Naive thymus-derived CD8-positive, alpha-beta T cell (primary cell): ENCODE results near the gene ZDHHC24. TPM values are rescaled to one million over a fixed set of nuclear protein-coding genes. Genes with fewer than 3 reads are reported as not detected.

ENCODE experiments used
- ATAC-seq, 2 donors: fragments of 150-1000 bp; cut with Tn5 transposase in 1 of 2; sonication (Bioruptor Pico), chemical (Tn5 transposase) in 1 of 2; 1 replicate in 1 of 2; 2 replicates in 1 of 2; pipeline ENCODE4 v1.10.0; 2021; ENCODE audit warnings: mild to moderate bottlenecking in 2 of 2, moderate library complexity in 2 of 2
- POLR2A ChIA-PET: fragments of 350-600 bp; sonication (Branson Sonifier 250); formaldehyde crosslinking; loops from one replicate; lab custom pipeline; 2021; ENCODE audit warnings: antibody characterized with exemption; lab: Charles Lee
- DNase-seq, 10 donors: peaks; one replicate each; pipeline versions ENCODE4 v3.0.0 to v3.0.0-alpha.2; 2020 to 2022
- H3K27ac Mint-ChIP-seq, 10 donors: one replicate each; pipeline ENCODE4 v1.8.0; 2020 to 2022; ENCODE audit warnings: mild to moderate bottlenecking in 10 of 10, mixed read lengths in 10 of 10, moderate library complexity in 4 of 10, inconsistent platforms in 1 of 10
- H3K27me3 Mint-ChIP-seq, 5 donors: one replicate each; pipeline ENCODE4 v1.8.0; 2021 to 2022; ENCODE audit warnings: mixed read lengths in 5 of 5
- H3K36me3 Mint-ChIP-seq, 3 donors: one replicate each; pipeline ENCODE4 v1.8.0; 2020 to 2022; ENCODE audit warnings: mixed read lengths in 3 of 3, mild to moderate bottlenecking in 2 of 3, inconsistent platforms in 1 of 3
- H3K4me1 Mint-ChIP-seq, 4 donors: one replicate each; pipeline ENCODE4 v1.8.0; 2021 to 2022; ENCODE audit warnings: mixed read lengths in 4 of 4
- H3K4me3 Mint-ChIP-seq, 10 donors: one replicate each; pipeline ENCODE4 v1.8.0; 2020 to 2022; ENCODE audit warnings: mild to moderate bottlenecking in 10 of 10, mixed read lengths in 10 of 10, moderate library complexity in 6 of 10, inconsistent platforms in 1 of 10
- H3K9me3 Mint-ChIP-seq, 9 donors: one replicate each; pipeline ENCODE4 v1.8.0; 2020 to 2022; ENCODE audit warnings: mixed read lengths in 9 of 9, mild to moderate bottlenecking in 3 of 9, inconsistent platforms in 1 of 9, moderate library complexity in 1 of 9
- polyA plus RNA-seq, 3 donors: library from polyadenylated mRNA; unstranded; fragments of 300-500 nt; fragmentation: Illumina TruSeq; gene quantifications; one replicate each; pipeline ENCODE4 v1.2.3, GENCODE V29; 2021
- total RNA-seq, 8 experiments: library from RNA in 2 of 8; stranded (reverse) in 2 of 8; gene quantifications; one replicate each; pipeline ENCODE4 v1.2.3 and lab custom pipeline; 2021 to 2026

ZDHHC24 gene
- total and polyA plus RNA-seq, 5 experiments from 2014 or later, result 9.6 to 29.3 (median 14.1) TPM

DNA sequence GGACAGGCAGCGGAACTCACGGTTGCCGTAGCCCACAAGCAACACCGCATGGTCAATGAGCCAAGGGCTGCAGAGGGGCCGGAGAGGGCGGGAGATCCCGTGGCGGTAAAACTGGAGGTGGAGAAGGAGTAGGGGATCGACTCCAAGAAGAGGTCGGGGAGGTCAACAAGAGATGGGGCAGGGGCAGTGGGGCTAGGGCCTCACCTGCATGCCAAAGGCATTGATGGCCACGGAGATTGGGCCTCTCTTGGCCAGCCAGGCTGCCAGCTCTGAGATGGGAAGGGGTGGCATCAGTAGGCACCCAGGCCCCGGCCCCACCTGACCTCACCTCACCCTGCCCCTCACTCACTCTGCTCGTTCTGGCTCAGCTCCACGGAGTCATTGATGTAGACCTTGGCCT is 18.7 kb upstream of the ZDHHC24 start:
- Mint-ChIP-seq H3K9me3 (no peaks in the 10 kb centered on the region), H3K4me1 (peaks cover 0 to 18% (median 10%) of the 10 kb centered on the region in 4 donors)
- no peak for ATAC-seq

DNA sequence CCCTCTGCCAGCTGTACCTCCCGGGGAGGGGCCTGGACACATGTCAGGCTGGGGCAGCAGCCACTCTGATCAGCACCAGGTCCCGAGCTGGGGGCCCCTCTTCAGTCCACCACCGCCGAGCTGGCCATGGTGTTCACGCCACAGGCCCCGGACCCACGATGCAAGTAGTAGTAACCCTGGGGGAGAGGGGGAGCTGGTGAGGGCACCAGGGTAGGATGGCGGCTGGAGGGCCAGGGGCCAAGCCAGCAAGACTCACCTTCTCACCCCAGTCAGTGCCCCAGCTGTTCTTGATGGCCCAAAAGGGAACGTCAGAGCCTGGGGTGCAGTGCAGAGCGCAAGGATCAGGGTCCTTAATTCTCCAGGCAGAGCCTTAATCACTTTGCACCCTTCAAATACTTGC is 18.0 kb upstream of the ZDHHC24 start:
- Mint-ChIP-seq H3K27ac (peak overlapping the region in 1 of 10 donors; percentile 29), H3K4me3 (no peak overlapping the region), H3K27me3 (peaks cover 0 to 2% (median 0%) of the 10 kb centered on the region in 5 donors), H3K4me1 (peaks cover 0 to 20% (median 10%) of the 10 kb centered on the region in 4 donors), H3K36me3 (peaks cover 0 to 2% (median 0%) of the 10 kb centered on the region in 3 donors), H3K9me3 (no peaks in the 10 kb centered on the region)
- POLR2A ChIA-PET, result interaction anchor here (2.7 kb wide), 1 partner anchor 17 kb away, joined by 10 read pairs; the partner anchor contains the start of genes ACTN3 and ZDHHC24
- ATAC-seq (no peak), DNase-seq (no peak)

More for the DNA sequence above, 18.7 kb upstream of the ZDHHC24 start:
- POLR2A ChIA-PET, result interaction anchor here (2.7 kb wide), 1 partner anchor 18 kb away, joined by 10 read pairs; the partner anchor contains the start of genes ACTN3 and ZDHHC24
- Mint-ChIP-seq H3K27ac (peak overlapping the region in 2 of 10 donors; percentile 32 to 84), H3K36me3 (peaks cover 0 to 2% (median 0%) of the 10 kb centered on the region in 3 donors), H3K27me3 (no peaks in the 10 kb centered on the region), H3K4me3 (no peak overlapping the region)
- DNase-seq, result no peak

DNA sequence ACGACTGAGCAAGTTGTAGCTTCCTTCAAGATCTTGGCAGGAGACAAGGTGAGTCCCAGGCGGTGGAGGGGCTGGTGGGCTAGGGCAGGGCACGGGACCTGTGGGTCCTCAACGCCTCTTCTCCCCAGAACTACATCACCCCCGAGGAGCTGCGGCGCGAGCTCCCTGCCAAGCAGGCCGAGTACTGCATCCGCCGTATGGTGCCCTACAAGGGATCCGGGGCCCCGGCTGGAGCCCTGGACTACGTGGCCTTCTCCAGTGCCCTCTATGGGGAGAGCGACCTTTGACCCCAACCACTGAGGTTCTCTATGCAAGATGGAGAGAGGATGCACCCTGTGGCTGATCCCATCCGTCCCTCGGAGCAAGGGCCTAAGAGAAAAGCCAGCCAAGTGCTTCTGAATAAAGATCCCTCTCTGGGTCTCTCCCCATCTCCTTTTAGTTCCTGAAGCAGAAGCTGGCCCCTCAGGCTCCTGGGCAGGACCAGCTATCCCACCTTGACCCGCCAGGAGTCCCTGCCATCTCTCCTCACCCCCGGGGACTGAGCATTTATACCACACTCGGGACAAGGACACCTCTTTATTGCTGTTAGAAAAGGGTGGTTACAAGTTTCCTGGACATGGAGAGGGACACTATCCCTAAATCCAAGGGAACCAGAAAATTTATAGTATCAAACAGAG is 17.2 kb upstream of the ZDHHC24 start:
- Mint-ChIP-seq H3K27ac (no peak overlapping the region), H3K4me3 (no peak overlapping the region), H3K36me3 (peaks cover 0 to 2% (median 0%) of the 10 kb centered on the region in 3 donors), H3K4me1 (peaks cover 0 to 19% (median 7%) of the 10 kb centered on the region in 4 donors), H3K9me3 (no peaks in the 10 kb centered on the region), H3K27me3 (peaks cover 0 to 9% (median 1%) of the 10 kb centered on the region in 5 donors)
- no peak for ATAC-seq
- POLR2A ChIA-PET, result interaction anchor here (2.7 kb wide), 1 partner anchor 17 kb away, joined by 10 read pairs; the partner anchor contains the start of genes ACTN3 and ZDHHC24
- DNase-seq, result no peak

- no peak for DNase-seq
- ATAC-seq, result no peak
- H3K4me3 Mint-ChIP-seq, result no peak overlapping the region
- H3K36me3 Mint-ChIP-seq, result peaks cover 0 to 2% (median under 1%) of the 10 kb centered on the region in 3 donors
- POLR2A ChIA-PET, result interaction anchor here (2.7 kb wide), 1 partner anchor 16 kb away, joined by 10 read pairs; the partner anchor contains the start of genes ACTN3 and ZDHHC24
- H3K27ac Mint-ChIP-seq, result no peak overlapping the region
- no peaks in the 10 kb centered on the region for H3K9me3 Mint-ChIP-seq
- H3K4me1 Mint-ChIP-seq, result peaks cover 0 to 12% (median 6%) of the 10 kb centered on the region in 4 donors
- peaks cover 0 to 13% (median 5%) of the 10 kb centered on the region in 5 donors for H3K27me3 Mint-ChIP-seq
These were observed 16.4 kb upstream of the ZDHHC24 start for GRCh38 chr11:66562275-66562674.

GRCh38 chr11:66561975-66562248 is 16.1 kb upstream of the ZDHHC24 start:
- Mint-ChIP-seq H3K27me3 (peaks cover 0 to 14% (median 6%) of the 10 kb centered on the region in 5 donors), H3K4me3 (no peak overlapping the region), H3K9me3 (no peaks in the 10 kb centered on the region), H3K36me3 (peaks cover 0 to 2% (median 2%) of the 10 kb centered on the region in 3 donors), H3K27ac (no peak overlapping the region), H3K4me1 (peaks cover 0 to 10% (median 3%) of the 10 kb centered on the region in 4 donors)
- ATAC-seq (no peak), DNase-seq (no peak)
- POLR2A ChIA-PET, result interaction anchor here (0.6 kb wide), 1 partner anchor 16 kb away, joined by 3 read pairs; no protein-coding TSS in a partner anchor

- DNase-seq, result no peak
- POLR2A ChIA-PET, result interaction anchor here (0.6 kb wide), 2 partner anchors 16 to 102 kb away, joined by 3 to 5 read pairs; no protein-coding TSS in a partner anchor
- Mint-ChIP-seq H3K36me3 (peaks cover 0 to 2% (median 2%) of the 10 kb centered on the region in 3 donors), H3K4me1 (peaks cover 0 to 10% (median 2%) of the 10 kb centered on the region in 4 donors), H3K27me3 (peaks cover 0 to 14% (median 7%) of the 10 kb centered on the region in 5 donors), H3K9me3 (no peaks in the 10 kb centered on the region), H3K27ac (no peak overlapping the region), H3K4me3 (peak overlapping the region in 1 of 10 donors; percentile 28)
- ATAC-seq, result no peak
These were observed 15.5 kb upstream of the ZDHHC24 start for GRCh38 chr11:66561178-66561974.

DNA sequence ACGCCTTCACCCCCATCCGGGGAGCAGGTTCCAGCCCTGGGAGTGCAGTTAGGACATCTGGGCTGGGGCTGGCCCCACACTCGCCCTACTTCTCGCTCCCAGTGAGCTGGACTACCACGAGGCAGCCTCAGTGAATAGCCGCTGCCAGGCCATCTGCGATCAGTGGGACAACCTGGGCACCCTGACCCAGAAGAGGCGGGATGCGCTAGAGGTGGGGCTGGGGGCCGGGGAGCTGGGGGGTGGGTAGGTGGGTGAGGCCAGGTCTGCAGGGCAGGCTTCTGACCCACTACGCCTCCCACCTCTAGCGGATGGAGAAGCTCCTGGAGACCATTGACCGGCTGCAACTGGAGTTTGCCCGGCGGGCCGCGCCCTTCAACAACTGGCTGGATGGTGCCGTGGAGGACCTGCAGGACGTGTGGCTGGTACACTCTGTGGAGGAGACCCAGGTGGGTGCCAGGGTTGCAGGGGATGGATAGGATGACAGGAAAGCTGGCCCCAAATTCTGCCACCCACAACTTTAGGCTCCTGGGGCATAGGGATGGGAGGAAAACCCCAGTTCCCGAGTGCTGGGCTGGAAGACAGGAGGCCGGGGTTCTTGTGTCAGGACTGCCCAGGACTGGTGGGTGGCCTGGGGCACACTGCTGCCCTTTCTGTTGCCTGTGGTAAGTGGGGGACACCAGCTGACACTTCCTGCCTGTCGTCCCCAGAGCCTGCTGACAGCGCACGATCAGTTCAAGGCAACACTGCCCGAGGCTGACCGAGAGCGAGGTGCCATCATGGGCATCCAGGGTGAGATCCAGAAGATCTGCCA is 14.2 kb upstream of the ZDHHC24 start:
- POLR2A ChIA-PET, result interaction anchor here (0.6 to 1.8 kb wide), 7 partner anchors 8 to 833 kb away, joined by 3 to 6 read pairs (median 4); partner anchors contain the start of genes ACTN3, CTSF and ZDHHC24
- Mint-ChIP-seq H3K4me3 (peak overlapping the region in 1 of 10 donors; percentile 40), H3K27me3 (peaks cover 0 to 21% (median 8%) of the 10 kb centered on the region in 5 donors), H3K4me1 (peaks cover 0 to 10% (median 2%) of the 10 kb centered on the region in 4 donors), H3K9me3 (no peaks in the 10 kb centered on the region), H3K36me3 (peaks cover 0 to 2% (median 2%) of the 10 kb centered on the region in 3 donors), H3K27ac (no peak overlapping the region)
- DNase-seq (no peak), ATAC-seq (no peak)

DNA sequence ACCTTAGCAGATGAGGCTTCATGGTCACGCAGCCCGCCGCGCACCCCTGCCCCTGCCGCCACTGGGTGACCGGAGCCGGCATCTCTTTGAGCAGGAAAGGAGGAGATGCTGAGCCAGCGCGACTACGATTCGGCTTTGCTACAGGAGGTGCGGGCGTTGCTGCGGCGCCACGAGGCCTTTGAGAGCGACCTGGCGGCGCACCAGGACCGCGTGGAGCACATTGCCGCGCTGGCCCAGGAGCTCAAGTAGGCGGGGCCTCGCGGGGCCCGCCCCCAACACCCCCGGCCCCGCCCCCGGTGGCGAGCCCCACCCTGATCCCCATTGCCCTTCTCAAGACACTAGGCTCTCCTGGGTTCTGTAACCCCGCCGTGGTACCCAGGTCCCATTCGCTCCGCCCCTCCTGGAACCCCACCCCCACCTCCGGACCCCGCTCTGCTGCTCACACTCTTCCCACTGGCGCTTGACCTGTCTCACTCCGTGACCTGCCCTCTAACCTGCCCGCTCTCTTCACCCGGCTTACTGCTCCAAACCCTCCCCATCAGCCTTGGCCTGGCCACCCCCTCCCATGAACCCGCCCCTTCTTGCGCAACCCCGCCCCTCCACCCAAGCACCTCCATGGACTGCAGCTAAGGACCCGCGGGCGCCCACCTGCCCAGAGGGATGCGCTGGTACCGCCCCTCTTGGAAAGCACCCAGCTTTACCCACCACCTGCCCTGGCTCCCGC is 13.5 kb upstream of the ZDHHC24 start:
- POLR2A ChIA-PET, result interaction anchor here (0.6 to 1.8 kb wide), 5 partner anchors 9 to 834 kb away, joined by 3 to 6 read pairs (median 4); partner anchors contain the start of genes ACTN3, CTSF and ZDHHC24
- peaks cover 0 to 2% (median under 1%) of the 10 kb centered on the region in 3 donors for H3K36me3 Mint-ChIP-seq
- H3K27me3 Mint-ChIP-seq, result peaks cover 0 to 21% (median 8%) of the 10 kb centered on the region in 5 donors
- H3K4me3 Mint-ChIP-seq, result peak overlapping the region in 7 of 10 donors; percentile 2 to 54 (median 34)
- DNase-seq (peak in 6 of 10 donors; percentile 18 to 49 (median 31)), ATAC-seq (peak; percentile 82 to 93)
- H3K4me1 Mint-ChIP-seq, result peaks cover 0 to 8% (median 2%) of the 10 kb centered on the region in 4 donors
- no peaks in the 10 kb centered on the region for H3K9me3 Mint-ChIP-seq
- H3K27ac Mint-ChIP-seq, result no peak overlapping the region

DNA sequence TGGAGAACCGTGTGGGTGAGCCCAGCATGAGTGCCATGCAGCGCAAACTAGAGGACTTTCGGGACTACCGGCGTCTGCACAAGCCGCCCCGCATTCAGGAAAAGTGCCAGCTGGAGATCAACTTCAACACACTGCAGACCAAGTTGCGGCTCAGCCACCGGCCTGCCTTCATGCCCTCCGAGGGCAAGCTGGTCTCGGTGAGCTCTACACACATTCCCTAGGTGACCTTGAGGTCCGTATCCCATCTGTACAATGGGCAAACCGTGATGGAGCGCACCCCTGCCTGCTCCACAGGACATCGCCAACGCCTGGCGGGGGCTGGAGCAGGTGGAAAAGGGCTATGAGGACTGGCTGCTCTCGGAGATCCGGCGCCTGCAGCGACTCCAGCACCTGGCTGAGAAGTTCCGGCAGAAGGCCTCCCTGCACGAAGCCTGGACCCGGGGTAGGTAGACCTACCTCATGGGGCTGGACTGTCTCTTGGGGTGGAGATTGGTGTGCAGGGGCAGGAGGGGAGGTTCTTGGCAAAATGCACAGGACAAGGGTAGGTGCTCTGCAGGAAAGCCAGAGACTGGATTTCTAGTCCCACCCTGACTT is 12.0 kb upstream of the ZDHHC24 start:
- DNase-seq, result no peak
- Mint-ChIP-seq H3K4me1 (peaks cover 0 to 8% (median 2%) of the 10 kb centered on the region in 4 donors), H3K4me3 (peak overlapping the region in 1 of 10 donors; percentile 14), H3K9me3 (no peaks in the 10 kb centered on the region), H3K36me3 (peaks cover 0 to 2% (median 0%) of the 10 kb centered on the region in 3 donors), H3K27ac (no peak overlapping the region), H3K27me3 (peaks cover 0 to 21% (median 8%) of the 10 kb centered on the region in 5 donors)
- no peak for ATAC-seq
- POLR2A ChIA-PET, result interaction anchor here (1.2 kb wide), 1 partner anchor 12 kb away, joined by 4 read pairs; the partner anchor contains the start of gene ZDHHC24

- POLR2A ChIA-PET, result no interaction called here
- Mint-ChIP-seq H3K27me3 (peaks cover 0 to 21% (median 8%) of the 10 kb centered on the region in 5 donors), H3K4me1 (peaks cover 0 to 8% (median 2%) of the 10 kb centered on the region in 4 donors), H3K36me3 (peaks cover 0 to 2% (median 0%) of the 10 kb centered on the region in 3 donors), H3K27ac (peak overlapping the region in 1 of 10 donors; percentile 59), H3K9me3 (no peaks in the 10 kb centered on the region), H3K4me3 (no peak overlapping the region)
- no peak for DNase-seq
- ATAC-seq, result no peak
These were observed 10.2 kb upstream of the ZDHHC24 start for GRCh38 chr11:66556086-66556485.
